Thyroid gland (tissue), 4 donors: Measurements from ENCODE around the gene GATB.

Source experiments
- CTCF ChIP-seq, 6 experiments: fragments of 200-600 bp in 3 of 6; fragments of 450-650 bp in 3 of 6; sonication (generic) in 3 of 6; IDR thresholded peaks; one replicate each; pipeline ENCODE4 v1.5.1; 2016 to 2019; ENCODE audit warnings: antibody characterized with exemption in 6 of 6, mild to moderate bottlenecking in 2 of 6, inconsistent platforms in 1 of 6, moderate library complexity in 1 of 6
- POLR2A ChIP-seq, 2 donors: fragments of 450-650 bp; IDR thresholded peaks; one replicate each; pipeline ENCODE4 v1.6.1; 2017; ENCODE audit warnings: antibody characterized with exemption in 2 of 2, mild to moderate bottlenecking in 2 of 2, moderate library complexity in 1 of 2

DNA sequence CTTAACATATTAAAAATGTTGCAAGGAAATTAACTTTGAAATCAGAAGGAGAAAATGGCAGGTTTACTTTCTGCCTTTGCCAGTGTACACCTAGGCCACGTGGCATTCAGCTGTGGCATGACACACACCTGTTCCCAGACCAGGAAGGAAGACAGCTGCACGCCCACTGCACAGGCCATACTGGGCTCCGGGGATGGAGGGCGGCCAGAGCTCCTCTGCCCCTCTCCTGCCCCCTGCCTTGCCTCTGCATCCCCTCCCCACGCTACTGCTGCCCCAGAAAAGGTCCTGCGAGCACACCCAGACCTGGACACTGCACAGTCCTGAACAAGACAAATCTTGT is 68.4 kb downstream of the GATB start:
- TF ChIP-seq CTCF (IDR thresholded peaks at IDR 0.05) (no peak), POLR2A (IDR thresholded peaks at IDR 0.05) (no peak)
